ENCODE results near the gene ATP8A2.

GRCh38 chr13:25778808-25779305 lies 407.1 kb downstream of the ATP8A2 start:
- no peak for TF ChIP-seq CTCF (IDR thresholded peaks at IDR 0.05)
- no peak for TF ChIP-seq POLR2A (IDR thresholded peaks at IDR 0.05)
